GM19455 (cell line): Measurements from ENCODE around the gene PHACTR1.

Experiments used
- ATAC-seq: cut with Tn5 transposase; IDR thresholded peaks from one replicate; pipeline ENCODE4 v1.9.1; 2021; ENCODE audit not compliant: unreplicated experiment

PHACTR1 gene

GRCh38 chr6:13328076-13328874 is 611.7 kb downstream of the PHACTR1 start, which contains the start of gene TBC1D7:
TSS of gene TBC1D7 (minus strand) at chr6:13328537. CDS start at chr6:13326898, 1,639 bp downstream.
- peak; percentile 84 for ATAC-seq

DNA sequence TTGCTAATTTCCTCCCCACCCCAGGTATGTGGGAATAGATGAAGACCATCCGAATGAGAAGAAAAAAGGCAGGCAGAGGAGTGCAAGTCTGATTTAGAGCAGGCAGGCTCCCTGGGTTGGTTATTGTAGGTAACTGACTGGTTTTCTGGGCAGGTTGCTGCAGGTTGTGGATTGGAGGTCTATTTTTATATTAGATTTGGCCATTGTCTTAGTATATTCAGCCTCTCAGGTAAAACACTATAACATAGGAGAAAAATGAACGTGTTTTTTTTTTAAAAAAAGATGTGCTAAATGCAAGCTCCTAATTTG is 612.3 kb downstream of the PHACTR1 start:
- ATAC-seq = peak; percentile 2

- no peak for ATAC-seq
Observed at GRCh38 chr6:13331516-13332348, 615.2 kb downstream of the PHACTR1 start.

DNA sequence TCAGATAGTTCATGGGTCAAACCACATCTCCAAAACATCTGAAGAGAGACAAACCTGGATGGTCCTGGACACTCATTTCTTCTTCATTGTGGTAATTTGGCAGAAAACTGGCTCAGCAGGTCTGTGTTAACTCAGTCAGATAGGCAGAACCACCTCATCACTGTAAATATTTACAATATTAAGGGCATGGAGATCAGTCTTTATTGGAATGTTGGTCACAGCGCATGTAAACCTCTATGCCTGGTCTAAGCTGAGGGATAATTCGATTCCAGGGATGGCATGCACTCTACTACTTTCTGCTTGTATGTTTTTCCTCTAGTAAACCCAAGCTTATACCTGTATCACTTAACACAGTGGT is 615.8 kb downstream of the PHACTR1 start:
- no peak for ATAC-seq

DNA sequence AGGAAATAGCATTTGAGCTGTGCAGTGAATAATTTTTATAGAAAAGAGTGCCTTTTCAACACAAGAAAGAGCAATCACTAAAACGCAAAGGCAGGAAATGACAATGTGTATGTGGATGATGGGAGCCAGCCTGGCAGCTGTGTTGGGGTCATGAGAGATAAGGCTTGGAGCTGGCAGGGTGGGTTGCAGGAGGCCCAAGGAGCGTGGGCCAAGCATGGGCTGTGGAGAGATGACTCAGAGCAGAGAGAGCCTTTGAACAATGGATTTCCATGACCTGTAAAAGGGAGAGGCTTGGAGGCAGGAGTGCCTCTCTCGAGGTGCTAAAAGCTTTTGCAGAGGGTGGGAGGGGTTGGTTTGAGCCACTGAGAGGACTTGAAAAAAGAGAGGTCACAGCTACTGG is 618.4 kb downstream of the PHACTR1 start:
- no peak for ATAC-seq

DNA sequence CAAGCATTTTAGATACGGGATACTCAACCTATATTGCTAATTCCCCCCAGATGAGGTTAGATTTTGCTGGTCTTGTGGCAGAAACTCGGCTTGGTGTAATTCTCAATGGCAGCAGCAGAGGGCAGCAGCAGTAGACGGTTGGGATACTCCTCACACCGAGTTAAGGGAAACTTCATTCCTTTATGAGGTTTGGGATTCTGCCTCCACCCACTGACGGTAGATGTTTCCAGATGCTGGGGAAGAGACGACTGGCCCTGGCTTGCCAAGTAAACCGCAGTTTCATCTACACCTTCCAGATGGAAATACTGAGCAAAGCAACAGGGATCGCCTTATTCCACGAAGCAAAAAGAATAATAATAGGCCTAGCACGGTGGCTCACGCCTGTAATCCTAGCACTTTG is 620.0 kb downstream of the PHACTR1 start:
- ATAC-seq = no peak

GRCh38 chr6:13338038-13338437 is 621.5 kb downstream of the PHACTR1 start:
- no peak for ATAC-seq
